ENCODE data around the gene RPH3AL.

The RPH3AL gene

GRCh38 chr17:352421-353212 lies at the start of gene RPH3AL:
RPH3AL (minus strand) TSS chr17:352807; CDS start chr17:327543, 25,264 bp downstream.
- no peak for DNase-seq (ENCODE audit: low read depth)

- DNase-seq (ENCODE audit: low read depth) = no peak
Observed at GRCh38 chr17:400257-400656, 47.6 kb upstream of the RPH3AL start.

- DNase-seq (ENCODE audit: low read depth) = no peak
Observed at GRCh38 chr17:396788-397187, 44.2 kb upstream of the RPH3AL start.

GRCh38 chr17:395974-396373 lies 43.4 kb upstream of the RPH3AL start:
- no peak for DNase-seq (ENCODE audit: low read depth)

- no peak for DNase-seq (ENCODE audit: low read depth)
Observed at GRCh38 chr17:395179-395578, 42.6 kb upstream of the RPH3AL start.

- no peak for DNase-seq (ENCODE audit: low read depth)
Observed at GRCh38 chr17:394718-395095, 42.1 kb upstream of the RPH3AL start.

GRCh38 chr17:393806-394717 lies 41.5 kb upstream of the RPH3AL start:
- no peak for DNase-seq (ENCODE audit: low read depth)

- DNase-seq (ENCODE audit: low read depth) = no peak
Observed at GRCh38 chr17:391850-392249, 39.2 kb upstream of the RPH3AL start.

GRCh38 chr17:390025-390424 lies 37.4 kb upstream of the RPH3AL start:
- no peak for DNase-seq (ENCODE audit: low read depth)

- DNase-seq (ENCODE audit: low read depth) = no peak
Observed at GRCh38 chr17:388087-388486, 35.5 kb upstream of the RPH3AL start.

- DNase-seq (ENCODE audit: low read depth) = peak; percentile 62
Observed at GRCh38 chr17:386141-386876, 33.7 kb upstream of the RPH3AL start.

- no peak for DNase-seq (ENCODE audit: low read depth)
Observed at GRCh38 chr17:385836-386140, 33.2 kb upstream of the RPH3AL start.

- DNase-seq (ENCODE audit: low read depth) = peak; percentile 21
Observed at GRCh38 chr17:385178-385835, 32.7 kb upstream of the RPH3AL start.

- DNase-seq (ENCODE audit: low read depth) = no peak
Observed at GRCh38 chr17:384622-385177, 32.1 kb upstream of the RPH3AL start.

GRCh38 chr17:383771-384621 lies 31.4 kb upstream of the RPH3AL start:
- no peak for DNase-seq (ENCODE audit: low read depth)

GRCh38 chr17:382644-383533 lies 30.3 kb upstream of the RPH3AL start:
- peak; percentile 34 for DNase-seq (ENCODE audit: low read depth)

- no peak for DNase-seq (ENCODE audit: low read depth)
Observed at GRCh38 chr17:381941-382643, 29.5 kb upstream of the RPH3AL start.

GRCh38 chr17:381516-381915 lies 28.9 kb upstream of the RPH3AL start:
- peak; percentile 14 for DNase-seq (ENCODE audit: low read depth)

Measured in ELR (cell line).